ENCODE measurements around the gene ARID3A. TPM values are rescaled to one million over a fixed set of nuclear protein-coding genes. Genes with fewer than 3 reads are reported as not detected.
A peak's percentile ranks its signal among the peaks of the same experiment; 100 is the strongest.

Gene ARID3A
- total RNA-seq, 1 donor from 2014 or later, result 6.6 TPM

GRCh38 chr19:896434-896833 is 29.4 kb upstream of the ARID3A start:
- Mint-ChIP-seq H3K27me3 (ENCODE audit: low read depth) (no peaks in the 10 kb centered on the region), H3K36me3 (ENCODE audit: low read depth) (peaks cover 6% of the 10 kb centered on the region), H3K9me3 (ENCODE audit: low read depth) (no peaks in the 10 kb centered on the region), H3K4me1 (ENCODE audit: low read depth) (peaks cover 11% of the 10 kb centered on the region), H3K4me3 (ENCODE audit: unreplicated experiment) (no peak overlapping the region), H3K27ac (ENCODE audit: unreplicated experiment) (peak overlapping the region; percentile 27)
- TF ChIP-seq CTCF (IDR thresholded peaks at IDR 0.05), result no peak
- no peak for DNase-seq (ENCODE audit: low spot score)

GRCh38 chr19:896999-897398 is 28.8 kb upstream of the ARID3A start:
- Mint-ChIP-seq H3K4me3 (ENCODE audit: unreplicated experiment) (no peak overlapping the region), H3K27ac (ENCODE audit: unreplicated experiment) (peak overlapping the region; percentile 27), H3K27me3 (ENCODE audit: low read depth) (no peaks in the 10 kb centered on the region), H3K36me3 (ENCODE audit: low read depth) (peaks cover 6% of the 10 kb centered on the region), H3K4me1 (ENCODE audit: low read depth) (peaks cover 11% of the 10 kb centered on the region), H3K9me3 (ENCODE audit: low read depth) (no peaks in the 10 kb centered on the region)
- no peak for TF ChIP-seq CTCF (IDR thresholded peaks at IDR 0.05)
- no peak for DNase-seq (ENCODE audit: low spot score)

GRCh38 chr19:897442-898039 is 28.3 kb upstream of the ARID3A start:
- H3K27ac Mint-ChIP-seq (ENCODE audit: unreplicated experiment), result no peak overlapping the region
- peak; percentile 93 for DNase-seq (ENCODE audit: low spot score)

GRCh38 chr19:898663-899062 is 27.2 kb upstream of the ARID3A start:
- no peaks in the 10 kb centered on the region for H3K9me3 Mint-ChIP-seq (ENCODE audit: low read depth)
- H3K4me1 Mint-ChIP-seq (ENCODE audit: low read depth), result peaks cover 2% of the 10 kb centered on the region
- no peak for TF ChIP-seq CTCF (IDR thresholded peaks at IDR 0.05)
- no peak overlapping the region for H3K27ac Mint-ChIP-seq (ENCODE audit: unreplicated experiment)
- no peak overlapping the region for H3K4me3 Mint-ChIP-seq (ENCODE audit: unreplicated experiment)
- H3K27me3 Mint-ChIP-seq (ENCODE audit: low read depth), result no peaks in the 10 kb centered on the region
- DNase-seq (ENCODE audit: low spot score), result peak; percentile 77
- peaks cover 6% of the 10 kb centered on the region for H3K36me3 Mint-ChIP-seq (ENCODE audit: low read depth)

More at GRCh38 chr19:897442-898039, 28.3 kb upstream of the ARID3A start:
- no peak overlapping the region for H3K4me3 Mint-ChIP-seq (ENCODE audit: unreplicated experiment)
- no peaks in the 10 kb centered on the region for H3K27me3 Mint-ChIP-seq (ENCODE audit: low read depth)
- H3K9me3 Mint-ChIP-seq (ENCODE audit: low read depth), result no peaks in the 10 kb centered on the region
- H3K36me3 Mint-ChIP-seq (ENCODE audit: low read depth), result peaks cover 6% of the 10 kb centered on the region
- TF ChIP-seq CTCF (IDR thresholded peaks at IDR 0.05), result peak; percentile 41
- peaks cover 8% of the 10 kb centered on the region for H3K4me1 Mint-ChIP-seq (ENCODE audit: low read depth)

- no peak for TF ChIP-seq CTCF (IDR thresholded peaks at IDR 0.05)
- Mint-ChIP-seq H3K4me3 (ENCODE audit: unreplicated experiment) (no peak overlapping the region), H3K9me3 (ENCODE audit: low read depth) (no peaks in the 10 kb centered on the region)
These were observed 26.3 kb upstream of the ARID3A start for GRCh38 chr19:899336-900042.

More at GRCh38 chr19:899336-900042, 26.3 kb upstream of the ARID3A start:
- DNase-seq (ENCODE audit: low spot score), result peak; percentile 87
- H3K36me3 Mint-ChIP-seq (ENCODE audit: low read depth), result peaks cover 6% of the 10 kb centered on the region
- H3K27me3 Mint-ChIP-seq (ENCODE audit: low read depth), result no peaks in the 10 kb centered on the region
- H3K27ac Mint-ChIP-seq (ENCODE audit: unreplicated experiment), result no peak overlapping the region
- no peaks in the 10 kb centered on the region for H3K4me1 Mint-ChIP-seq (ENCODE audit: low read depth)
